PC-9 (cell line): ENCODE results near the gene C6orf15. TPM values are rescaled to one million over a fixed set of nuclear protein-coding genes. Genes with fewer than 3 reads are reported as not detected.

Experiments
- BruUV-seq: library from RNA; stranded (reverse); fragments of 400-500 nt; replicated peaks from 2 replicates; lab custom pipeline; 2021; lab: Mats Ljungman, UMichigan
- CTCF ChIA-PET: fragments of 300-600 bp; sonication (Branson Sonifier 250); formaldehyde crosslinking; loops from one replicate; lab custom pipeline; 2022; ENCODE audit warnings: antibody characterized with exemption; lab: Charles Lee
- POLR2A ChIA-PET: fragments of 300-600 bp; sonication (Branson Sonifier 250); formaldehyde crosslinking; loops from one replicate; lab custom pipeline; 2022; ENCODE audit warnings: antibody characterized with exemption; ENCODE audit not compliant: unreplicated experiment; lab: Charles Lee
- DNase-seq, 2 experiments: peaks; one replicate each; pipeline versions ENCODE4 v3.0.0 to v3.0.0-alpha.2; 2015 to 2022; ENCODE audit warnings: mixed read lengths in 1 of 2
- H2AFZ ChIP-seq: fragments of 200-600 bp; sonication (generic); 2 replicates; pipeline ENCODE4 v1.8.1; 2017; ENCODE audit warnings: antibody characterized with exemption
- H3F3A ChIP-seq: fragments of 200-600 bp; sonication (generic); 2 replicates; pipeline ENCODE4 v1.8.1; 2017; ENCODE audit warnings: antibody characterized with exemption, mild to moderate bottlenecking, low read depth; ENCODE audit not compliant: insufficient read depth
- H3K27ac ChIP-seq: fragments of 200-600 bp; sonication (generic); 2 replicates; pipeline ENCODE4 v1.6.1; 2016; ENCODE audit warnings: mixed run types
- H3K27me3 ChIP-seq: fragments of 200-600 bp; sonication (generic); 2 replicates; pipeline ENCODE4 v1.6.1; 2016; ENCODE audit warnings: low read depth, mixed run types; ENCODE audit not compliant: insufficient read depth
- H3K36me3 ChIP-seq: fragments of 200-600 bp; sonication (generic); 2 replicates; pipeline ENCODE4 v1.6.1; 2016; ENCODE audit warnings: low read depth, mixed run types
- H3K4me1 ChIP-seq: fragments of 200-600 bp; sonication (generic); replicated peaks from 2 replicates; pipeline ENCODE4 v1.6.1; 2016; ENCODE audit warnings: mixed run types; ENCODE audit not compliant: insufficient read depth
- H3K4me2 ChIP-seq: fragments of 200-600 bp; sonication (generic); 2 replicates; pipeline ENCODE4 v1.6.1; 2017; ENCODE audit warnings: mixed run types
- H3K4me3 ChIP-seq: fragments of 200-600 bp; sonication (generic); 2 replicates; pipeline ENCODE4 v1.6.1; 2016; ENCODE audit warnings: mixed run types
- H3K79me2 ChIP-seq: fragments of 200-600 bp; sonication (generic); 2 replicates; pipeline ENCODE4 v1.6.1; 2017; ENCODE audit warnings: low read depth, mixed run types
- H3K9me2 ChIP-seq: fragments of 200-600 bp; sonication (generic); 2 replicates; pipeline ENCODE4 v1.8.1; 2017; ENCODE audit warnings: mild to moderate bottlenecking; ENCODE audit not compliant: insufficient read depth
- H3K9me3 ChIP-seq: fragments of 200-600 bp; sonication (generic); 2 replicates; pipeline ENCODE4 v1.8.1; 2016; ENCODE audit warnings: low read depth; ENCODE audit not compliant: insufficient read depth
- H4K20me1 ChIP-seq: fragments of 200-600 bp; sonication (generic); 2 replicates; pipeline ENCODE4 v1.8.1; 2017; ENCODE audit not compliant: insufficient read depth
- EZH2 ChIP-seq: fragments of 200-600 bp; sonication (generic); IDR thresholded peaks from 2 replicates; pipeline ENCODE4 v1.8.0; 2017; ENCODE audit warnings: antibody characterized with exemption, low read depth
- intact Hi-C: fragments of 100-400 bp; cut with micrococcal nuclease; formaldehyde crosslinking; loops from one replicate; pipeline ENCODE4 v1.10.0; 2022; ENCODE audit not compliant: unreplicated experiment
- total RNA-seq: library from RNA; stranded (reverse); gene quantifications from 2 replicates; pipeline ENCODE4 v1.2.3, GENCODE V29; 2021
- TF ChIP-seq, protein P1 (sequence below): fragments of 200-600 bp; sonication (generic); conservative IDR thresholded peaks from 2 replicates; pipeline ENCODE4 v1.6.1; 2017; ENCODE audit warnings: mixed run types, antibody characterized with exemption, mild to moderate bottlenecking, moderate library complexity

The C6orf15 gene
- total RNA-seq, 1 experiment from 2014 or later: 21.6 TPM

DNA sequence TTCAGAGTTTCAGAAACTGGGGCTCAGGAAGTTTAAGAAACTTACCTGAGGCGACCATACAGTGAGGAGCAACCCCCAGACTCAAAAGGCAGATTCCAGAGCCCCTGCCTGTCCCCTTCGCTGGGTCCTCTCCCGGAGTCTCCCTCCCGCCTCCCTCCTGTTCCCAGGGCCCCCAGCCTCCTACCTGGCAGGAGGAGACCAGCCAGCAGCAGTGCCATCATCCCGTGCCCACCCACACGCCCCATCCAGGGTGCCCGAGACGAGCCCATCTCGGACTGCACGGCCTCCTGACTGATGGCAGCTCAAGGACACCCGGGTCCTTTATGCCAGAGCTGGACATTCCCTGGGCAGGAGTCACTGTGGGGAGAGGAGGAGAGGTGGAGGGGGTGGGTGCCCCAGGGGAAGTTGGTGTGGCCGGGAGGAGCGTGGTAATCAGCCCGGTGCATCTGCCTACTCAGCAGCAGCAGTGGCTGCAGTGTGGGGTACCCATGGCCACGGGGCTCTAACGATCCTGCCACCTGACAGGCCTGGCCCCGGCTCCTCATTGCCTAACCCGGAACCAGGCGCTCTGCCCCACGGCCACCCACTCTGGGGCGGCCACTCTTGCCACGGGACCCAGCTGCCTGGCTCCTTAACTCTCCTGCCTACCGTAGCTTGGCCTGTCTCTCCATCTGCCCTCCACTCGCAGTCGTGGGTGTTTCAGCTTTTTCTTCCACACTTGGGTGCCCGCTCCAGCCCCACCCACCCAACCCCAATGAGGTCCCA is 8.0 kb upstream of the C6orf15 start, which contains the start of gene CDSN:
Gene CDSN, minus strand, starts transcription at position 296 of the 765 bp plus-strand sequence. Its CDS starts 27 bp downstream, at position 269.
- Histone ChIP-seq H3K4me1 (peaks cover 17% of the 10 kb centered on the region), H3F3A (no peaks in the 10 kb centered on the region; the same call in 1 of the 2 replicates), H3K9me3 (no peaks in the 10 kb centered on the region), H3K27me3 (no peaks in the 10 kb centered on the region), H3K9me2 (no peaks in the 10 kb centered on the region), H3K36me3 (no peaks in the 10 kb centered on the region), H3K4me3 (no peak within 1 kb of the TSS), H3K79me2 (peaks cover 13% of the 10 kb centered on the region), H2AFZ (no peak within 1 kb of the TSS), H4K20me1 (no peaks in the 10 kb centered on the region), H3K4me2 (no peak within 1 kb of the TSS), H3K27ac (no peak within 1 kb of the TSS)
- no TSS peak for BruUV-seq
- no peak for DNase-seq
- intact Hi-C loops: no loop called here
- CTCF ChIA-PET: no interaction called here
- no peak for TF ChIP-seq EZH2
- TF ChIP-seq, protein P1, sequence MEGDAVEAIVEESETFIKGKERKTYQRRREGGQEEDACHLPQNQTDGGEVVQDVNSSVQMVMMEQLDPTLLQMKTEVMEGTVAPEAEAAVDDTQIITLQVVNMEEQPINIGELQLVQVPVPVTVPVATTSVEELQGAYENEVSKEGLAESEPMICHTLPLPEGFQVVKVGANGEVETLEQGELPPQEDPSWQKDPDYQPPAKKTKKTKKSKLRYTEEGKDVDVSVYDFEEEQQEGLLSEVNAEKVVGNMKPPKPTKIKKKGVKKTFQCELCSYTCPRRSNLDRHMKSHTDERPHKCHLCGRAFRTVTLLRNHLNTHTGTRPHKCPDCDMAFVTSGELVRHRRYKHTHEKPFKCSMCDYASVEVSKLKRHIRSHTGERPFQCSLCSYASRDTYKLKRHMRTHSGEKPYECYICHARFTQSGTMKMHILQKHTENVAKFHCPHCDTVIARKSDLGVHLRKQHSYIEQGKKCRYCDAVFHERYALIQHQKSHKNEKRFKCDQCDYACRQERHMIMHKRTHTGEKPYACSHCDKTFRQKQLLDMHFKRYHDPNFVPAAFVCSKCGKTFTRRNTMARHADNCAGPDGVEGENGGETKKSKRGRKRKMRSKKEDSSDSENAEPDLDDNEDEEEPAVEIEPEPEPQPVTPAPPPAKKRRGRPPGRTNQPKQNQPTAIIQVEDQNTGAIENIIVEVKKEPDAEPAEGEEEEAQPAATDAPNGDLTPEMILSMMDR: no peak
- POLR2A ChIA-PET: no interaction called here

DNA sequence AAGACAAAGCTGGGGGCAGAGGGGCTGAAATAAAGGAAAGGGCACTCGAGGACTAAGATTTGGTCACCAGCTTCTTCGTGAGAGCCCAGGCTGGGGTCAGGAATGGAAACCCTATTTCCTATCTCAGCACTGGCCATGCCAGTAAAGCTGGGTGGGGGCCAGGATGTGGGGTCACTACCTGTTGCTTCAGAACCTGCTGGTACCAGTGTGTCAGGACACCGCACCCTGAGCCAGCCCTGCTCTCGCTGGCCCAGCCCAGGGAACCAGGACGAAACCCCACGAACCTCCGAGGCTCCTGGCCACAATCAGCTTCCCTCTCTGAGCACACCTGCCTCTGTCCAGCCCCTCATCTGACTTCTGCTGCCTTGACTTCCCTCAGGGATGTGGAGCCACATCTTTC is 5.8 kb upstream of the C6orf15 start:
- H3K79me2 ChIP-seq: peaks cover 13% of the 10 kb centered on the region
- no peak overlapping the region for H3K4me2 ChIP-seq
- no TSS peak for BruUV-seq
- no peak for DNase-seq
- peaks cover 11% of the 10 kb centered on the region for H3F3A ChIP-seq
- H3K27me3 ChIP-seq: no peaks in the 10 kb centered on the region
- no peak overlapping the region for H3K27ac ChIP-seq
- H3K4me3 ChIP-seq: no peak overlapping the region
- peaks cover 26% of the 10 kb centered on the region for H3K4me1 ChIP-seq
- no peak overlapping the region for H2AFZ ChIP-seq
- ChIA-PET POLR2A (interaction anchor here (0.5 to 0.8 kb wide), 2 partner anchors 48 to 393 kb away, joined by 3 to 5 read pairs; no protein-coding TSS in a partner anchor), CTCF (interaction anchor here (0.5 to 0.7 kb wide), 2 partner anchors 14 to 46 kb away, joined by 7 to 8 read pairs; no protein-coding TSS in a partner anchor)
- intact Hi-C loops: no loop called here
- no peaks in the 10 kb centered on the region for H3K36me3 ChIP-seq
- H3K9me2 ChIP-seq: no peaks in the 10 kb centered on the region
- H3K9me3 ChIP-seq: no peaks in the 10 kb centered on the region
- no peaks in the 10 kb centered on the region for H4K20me1 ChIP-seq
- TF ChIP-seq, protein P1: no peak
- no peak for TF ChIP-seq EZH2

DNA sequence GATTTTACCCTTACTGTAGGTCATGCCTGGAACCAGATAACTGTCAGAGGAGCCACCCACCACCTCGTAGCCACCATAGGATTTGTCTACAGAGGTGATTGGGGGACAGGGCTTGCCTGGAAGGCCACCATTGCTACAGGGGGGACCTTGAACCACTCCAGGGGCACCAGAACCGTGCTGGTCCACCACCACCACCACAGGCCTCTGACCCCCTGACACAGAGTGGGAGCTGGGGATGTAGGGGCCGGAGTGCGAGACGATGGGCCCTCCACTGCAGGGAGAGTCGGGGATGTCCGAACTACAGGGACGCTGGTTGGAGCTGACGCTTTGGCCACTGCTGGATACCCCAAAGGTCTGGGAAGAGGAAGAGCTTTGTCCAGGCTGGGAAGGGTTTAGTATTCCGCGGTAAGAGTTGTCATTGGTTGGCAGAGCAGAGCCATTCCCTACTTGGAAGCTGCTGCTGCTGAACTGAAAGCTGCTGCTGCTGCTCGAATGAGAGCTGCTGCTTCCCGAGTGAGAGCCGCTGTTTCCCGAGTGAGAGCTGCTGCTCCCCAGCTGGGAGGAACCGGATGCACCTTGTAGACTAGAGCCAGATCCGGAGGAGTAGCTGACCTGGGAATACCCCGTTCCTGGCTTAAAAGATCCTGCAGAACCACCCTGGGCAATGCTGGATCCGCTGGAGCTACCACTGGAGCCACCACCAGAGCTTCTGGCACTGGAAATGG is 4.4 kb upstream of the C6orf15 start:
- Histone ChIP-seq H3K4me3 (no peak overlapping the region), H4K20me1 (no peaks in the 10 kb centered on the region), H3K4me2 (no peak overlapping the region), H3K79me2 (peaks cover 13% of the 10 kb centered on the region), H3K36me3 (no peaks in the 10 kb centered on the region), H3K27me3 (no peaks in the 10 kb centered on the region), H2AFZ (no peak overlapping the region), H3K4me1 (peaks cover 39% of the 10 kb centered on the region), H3K27ac (no peak overlapping the region), H3F3A (peaks cover 11% of the 10 kb centered on the region), H3K9me2 (no peaks in the 10 kb centered on the region), H3K9me3 (no peaks in the 10 kb centered on the region)
- intact Hi-C loops: no loop called here
- ChIA-PET CTCF (interaction anchor here (1.3 to 3.3 kb wide), 2 partner anchors 15 to 38 kb away, joined by 3 to 20 read pairs; no protein-coding TSS in a partner anchor), POLR2A (no interaction called here)
- TF ChIP-seq EZH2: no peak
- TF ChIP-seq, protein P1: no peak
- BruUV-seq: no TSS peak
- DNase-seq: no peak
